Measurements from ENCODE around the gene USP3.
"Not testable (repeated sequence)": the region's sequence is repeated elsewhere in the genome, so short reads cannot be mapped to it uniquely, and the experiment has no call there.

The USP3 gene

DNA sequence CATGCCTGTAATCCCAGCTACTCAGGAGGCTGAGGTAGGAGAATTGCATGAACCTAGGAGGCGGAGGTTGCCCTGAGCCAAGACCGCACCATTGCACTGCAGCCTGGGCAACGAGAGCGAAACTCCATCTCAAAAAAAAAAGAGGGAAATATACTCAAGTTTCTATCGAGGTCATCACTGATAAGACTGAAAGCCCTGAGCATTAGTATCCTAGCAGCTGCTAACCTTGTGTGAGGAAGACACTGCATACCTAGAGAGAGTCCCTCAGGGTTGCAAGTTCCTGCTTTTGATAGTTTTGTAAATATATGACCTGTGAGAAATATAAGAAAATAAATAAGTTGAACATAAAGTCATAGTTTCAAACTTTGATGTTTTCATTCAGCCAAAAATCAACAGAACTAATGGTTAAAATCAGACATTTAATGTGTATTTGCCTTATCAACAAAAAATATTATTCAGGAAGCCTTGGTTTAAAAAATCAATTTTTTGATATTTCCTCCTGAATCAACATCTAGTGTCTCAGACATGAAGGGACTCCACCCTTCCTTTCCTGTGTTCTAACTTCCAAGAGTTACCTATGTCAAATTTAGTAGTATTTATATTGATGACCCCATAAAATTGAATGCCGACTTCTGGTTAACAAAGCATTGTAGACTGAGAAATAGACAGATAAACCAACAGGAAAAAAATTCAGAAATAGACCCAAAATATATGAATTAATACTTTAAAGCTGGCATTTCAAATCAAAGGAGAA, 19.8 kb upstream of the USP3 start:
- TF ChIP-seq, protein P1, sequence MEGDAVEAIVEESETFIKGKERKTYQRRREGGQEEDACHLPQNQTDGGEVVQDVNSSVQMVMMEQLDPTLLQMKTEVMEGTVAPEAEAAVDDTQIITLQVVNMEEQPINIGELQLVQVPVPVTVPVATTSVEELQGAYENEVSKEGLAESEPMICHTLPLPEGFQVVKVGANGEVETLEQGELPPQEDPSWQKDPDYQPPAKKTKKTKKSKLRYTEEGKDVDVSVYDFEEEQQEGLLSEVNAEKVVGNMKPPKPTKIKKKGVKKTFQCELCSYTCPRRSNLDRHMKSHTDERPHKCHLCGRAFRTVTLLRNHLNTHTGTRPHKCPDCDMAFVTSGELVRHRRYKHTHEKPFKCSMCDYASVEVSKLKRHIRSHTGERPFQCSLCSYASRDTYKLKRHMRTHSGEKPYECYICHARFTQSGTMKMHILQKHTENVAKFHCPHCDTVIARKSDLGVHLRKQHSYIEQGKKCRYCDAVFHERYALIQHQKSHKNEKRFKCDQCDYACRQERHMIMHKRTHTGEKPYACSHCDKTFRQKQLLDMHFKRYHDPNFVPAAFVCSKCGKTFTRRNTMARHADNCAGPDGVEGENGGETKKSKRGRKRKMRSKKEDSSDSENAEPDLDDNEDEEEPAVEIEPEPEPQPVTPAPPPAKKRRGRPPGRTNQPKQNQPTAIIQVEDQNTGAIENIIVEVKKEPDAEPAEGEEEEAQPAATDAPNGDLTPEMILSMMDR (IDR thresholded peaks at IDR 0.05), result no peak
- Histone ChIP-seq H3K27ac (no peak overlapping the region), H3K36me3 (no peaks in the 10 kb centered on the region), H3K9me3 (no peaks in the 10 kb centered on the region), H3K4me1 (ENCODE audit: control insufficient read depth in 1 of 2, insufficient read depth in 1 of 2, low read depth in 1 of 2, low read length in 1 of 2) (peaks cover 66 to 71% of the 10 kb centered on the region in 2 experiments), H3K27me3 (no peaks in the 10 kb centered on the region), H3K4me3 (ENCODE audit: low read depth in 1 of 2, low read length in 1 of 2) (no peak overlapping the region)

DNA sequence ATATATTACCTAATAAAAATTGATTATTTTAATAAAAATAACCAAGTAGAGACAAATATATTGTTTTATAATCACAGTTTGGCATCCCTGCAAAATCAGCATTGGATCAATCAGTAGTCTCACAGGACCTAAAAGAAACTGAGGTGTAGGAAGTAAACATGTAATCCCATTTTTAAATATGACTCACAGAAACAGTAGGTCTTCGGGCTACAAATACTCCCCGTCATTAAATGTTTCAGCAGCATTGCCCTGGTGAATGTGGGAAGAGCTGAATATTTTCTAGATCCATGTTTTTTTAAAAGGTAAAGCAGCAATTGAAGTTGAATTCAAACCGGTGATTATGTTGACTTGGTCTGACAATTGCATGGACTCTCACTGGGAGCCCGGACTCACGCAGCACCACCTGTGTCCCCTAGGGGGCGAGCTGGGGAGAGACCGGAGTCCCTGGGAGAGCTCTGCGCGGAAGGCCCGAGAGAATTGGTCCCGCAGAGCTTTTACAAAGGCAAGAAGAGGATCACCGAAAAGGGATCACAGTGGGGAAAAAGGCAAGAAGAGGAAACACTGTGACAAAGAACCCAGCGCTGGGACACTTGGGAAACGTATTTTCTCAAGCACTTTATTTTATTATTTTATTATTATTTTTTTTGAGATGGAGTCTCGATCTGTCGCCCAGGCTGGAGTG, 17.2 kb upstream of the USP3 start:
- Histone ChIP-seq H3K27me3 (no peaks in the 10 kb centered on the region), H3K4me1 (ENCODE audit: control insufficient read depth in 1 of 2, insufficient read depth in 1 of 2, low read depth in 1 of 2, low read length in 1 of 2) (peaks cover 87 to 89% of the 10 kb centered on the region in 2 experiments), H3K4me3 (ENCODE audit: low read depth in 1 of 2, low read length in 1 of 2) (peak overlapping the region; percentile 46 to 61), H3K9me3 (no peaks in the 10 kb centered on the region), H3K36me3 (no peaks in the 10 kb centered on the region), H3K27ac (peak overlapping the region; percentile 99)
- TF ChIP-seq, protein P1 (IDR thresholded peaks at IDR 0.05), result peak; percentile 98

DNA sequence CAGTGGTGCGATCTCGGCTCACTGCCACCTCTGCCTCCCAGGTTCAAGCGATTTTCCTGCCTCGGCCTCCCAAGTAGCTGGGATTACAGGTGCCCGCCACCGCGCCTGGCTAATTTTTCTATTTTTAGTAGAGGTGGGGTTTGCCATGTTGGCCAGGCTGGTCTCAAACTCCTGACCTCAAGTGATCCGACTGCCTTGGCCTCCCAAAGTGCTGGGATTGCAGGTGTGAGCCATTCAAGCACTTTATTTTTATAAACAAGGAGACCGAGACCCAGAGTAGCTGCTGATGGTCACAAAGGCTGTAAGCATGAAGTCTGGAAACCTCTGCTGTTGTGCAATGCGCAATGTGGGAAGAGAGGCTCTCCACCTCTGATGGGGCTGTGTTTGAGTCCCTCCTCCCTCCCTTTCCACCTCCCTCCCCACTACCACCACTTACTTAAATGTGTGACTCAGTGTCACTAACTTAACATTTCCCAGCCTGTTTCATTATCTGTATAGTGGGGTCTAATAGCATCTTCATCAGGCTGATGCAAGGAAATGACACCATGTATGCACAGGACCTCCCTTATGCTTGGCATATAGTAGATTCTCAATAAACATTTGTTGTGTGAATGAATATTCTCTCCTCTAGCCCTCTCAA, 16.5 kb upstream of the USP3 start:
- not testable (repeated sequence) for H3K36me3 ChIP-seq, H3K9me3 ChIP-seq, H3K27me3 ChIP-seq
- Histone ChIP-seq H3K4me1 (ENCODE audit: control insufficient read depth in 1 of 2, insufficient read depth in 1 of 2, low read depth in 1 of 2, low read length in 1 of 2) (peaks cover 89 to 93% of the 10 kb centered on the region in 2 experiments), H3K4me3 (ENCODE audit: low read depth in 1 of 2, low read length in 1 of 2) (peak overlapping the region; percentile 46 to 61), H3K27ac (peak overlapping the region; percentile 99)

DNA sequence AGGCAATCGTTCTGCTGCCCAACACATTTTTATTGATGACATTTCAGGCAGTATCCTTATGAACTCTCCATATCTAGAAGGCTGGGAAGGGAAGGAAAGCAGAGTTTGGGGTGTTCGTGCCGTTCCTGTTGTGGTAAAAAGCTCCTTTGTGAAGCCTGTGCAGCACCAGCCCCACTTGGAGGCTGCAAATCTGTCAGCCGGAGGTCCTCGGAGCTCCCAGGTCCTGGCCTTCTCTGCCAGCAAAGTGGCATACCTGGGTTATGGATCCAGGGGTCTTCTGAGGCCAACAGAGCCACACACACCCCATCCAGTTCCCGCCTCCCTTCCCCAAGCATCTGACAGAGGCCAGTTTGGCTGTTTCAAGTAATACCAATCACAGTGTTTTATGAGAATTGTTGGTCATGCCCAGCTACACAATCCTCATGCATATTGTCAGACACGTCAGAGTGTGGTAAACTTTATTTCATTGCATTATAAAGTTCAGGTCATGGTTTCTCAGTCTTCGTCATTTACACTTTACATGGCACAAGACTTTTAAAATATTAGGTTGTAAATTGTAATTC, 15.9 kb upstream of the USP3 start:
- peak overlapping the region; percentile 99 for H3K27ac ChIP-seq
- no peaks in the 10 kb centered on the region for H3K27me3 ChIP-seq
- H3K4me3 ChIP-seq (ENCODE audit: low read depth in 1 of 2, low read length in 1 of 2), result peak overlapping the region; percentile 0 to 61
- TF ChIP-seq, protein P1 (IDR thresholded peaks at IDR 0.05), result no peak
- H3K4me1 ChIP-seq (ENCODE audit: control insufficient read depth in 1 of 2, insufficient read depth in 1 of 2, low read depth in 1 of 2, low read length in 1 of 2), result peaks cover 89 to 93% of the 10 kb centered on the region in 2 experiments
- H3K36me3 ChIP-seq, result peaks cover 9% of the 10 kb centered on the region
- no peaks in the 10 kb centered on the region for H3K9me3 ChIP-seq

DNA sequence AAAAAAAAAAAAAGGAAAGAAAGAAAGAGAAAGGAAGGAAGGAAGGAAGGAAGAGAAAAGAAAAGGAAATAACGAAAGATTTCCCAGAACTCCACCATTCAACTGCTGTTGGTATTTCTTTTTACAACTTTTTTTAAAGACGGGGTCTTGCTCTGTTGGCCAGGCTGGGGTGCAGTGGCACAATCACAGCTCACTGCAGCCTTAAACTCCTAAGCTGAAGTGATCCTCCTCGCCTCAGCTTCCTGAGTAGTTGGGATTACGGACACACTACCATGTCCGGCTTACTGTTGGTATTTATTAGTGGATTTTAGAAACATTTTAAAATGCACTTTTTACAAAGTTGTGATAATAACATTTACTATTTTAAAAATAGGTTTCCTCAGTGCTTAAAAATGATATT, 15.0 kb upstream of the USP3 start:
- Histone ChIP-seq H3K4me1 (ENCODE audit: control insufficient read depth in 1 of 2, insufficient read depth in 1 of 2, low read depth in 1 of 2, low read length in 1 of 2) (peaks cover 88 to 93% of the 10 kb centered on the region in 2 experiments), H3K27me3 (no peaks in the 10 kb centered on the region), H3K4me3 (ENCODE audit: low read depth in 1 of 2, low read length in 1 of 2) (peak overlapping the region in 1 of 2 experiments; percentile 23), H3K9me3 (no peaks in the 10 kb centered on the region), H3K27ac (peak overlapping the region; percentile 99), H3K36me3 (peaks cover 13% of the 10 kb centered on the region)
- TF ChIP-seq, protein P1 (IDR thresholded peaks at IDR 0.05), result no peak
